HepG2 (cell line): ENCODE results near the gene AGXT. TPM values are rescaled to one million over a fixed set of nuclear protein-coding genes. Genes with fewer than 3 reads are reported as not detected.
A peak's percentile ranks its signal among the peaks of the same experiment; 100 is the strongest.

Experiments
- ATAC-seq: fragments of 200-7000 bp; cut with Tn5 transposase; 3 replicates; pipeline ENCODE4 v1.9.1; 2020; ENCODE audit warnings: mild to moderate bottlenecking, moderate library complexity
- BruUV-seq: library from RNA; stranded (reverse); fragments of 400-500 nt; replicated peaks from 2 replicates; lab custom pipeline; 2021; lab: Mats Ljungman, UMichigan
- CTCF ChIA-PET: fragments of 300-600 bp; formaldehyde crosslinking; extraction: SDS; loops from one replicate; lab custom pipeline; 2021; ENCODE audit warnings: low total read pairs, inconsistent platforms, low intra/inter-chr PET ratio; lab: Yijun Ruan, JAX
- POLR2A ChIA-PET: fragments of 350-600 bp; sonication (Branson Sonifier 250); formaldehyde crosslinking; loops from one replicate; lab custom pipeline; 2020; ENCODE audit warnings: antibody characterized with exemption, inconsistent platforms; lab: Yijun Ruan, JAX
- DNase-seq: peaks from one replicate; pipeline ENCODE4 v3.0.0-alpha.2; 2015; ENCODE audit warnings: low spot score
- FAIRE-seq: peaks from 3 replicates; lab custom pipeline; 2011; peaks lifted over from hg19 to GRCh38; lab: Jason Lieb, UNC
- H2AFZ ChIP-seq: one replicate; pipeline ENCODE4 v1.6.1; 2011; ENCODE audit warnings: low read length, inconsistent platforms
- H3K27ac ChIP-seq: fragments of 300-600 bp; 3 replicates; pipeline ENCODE4 v1.8.0; 2011; ENCODE audit warnings: mixed run types, mild to moderate bottlenecking, mixed read lengths, low read length, inconsistent platforms; ENCODE audit not compliant: insufficient read depth; ENCODE audit errors: extremely low read length
- H3K27me3 ChIP-seq, 2 experiments: fragments of 200-600 bp in 1 of 2; 2 replicates in 1 of 2; 3 replicates in 1 of 2; pipeline versions ENCODE4 v1.6.0 to v1.8.0; 2011; ENCODE audit warnings: low read length in 2 of 2, mild to moderate bottlenecking in 2 of 2, moderate library complexity in 2 of 2, inconsistent platforms in 1 of 2; ENCODE audit not compliant: insufficient read depth in 2 of 2, control insufficient read depth in 1 of 2
- H3K36me3 ChIP-seq, 2 experiments: fragments of 200-600 bp in 1 of 2; replicated peaks in 1 of 2; 2 replicates in 1 of 2; 3 replicates in 1 of 2; pipeline versions ENCODE4 v1.5.1 to v1.8.0; 2011; ENCODE audit warnings: low read length in 2 of 2, inconsistent platforms in 1 of 2; ENCODE audit not compliant: insufficient read depth in 2 of 2, control insufficient read depth in 1 of 2
- H3K4me1 ChIP-seq: 2 replicates; pipeline ENCODE4 v1.5.1; 2012; ENCODE audit warnings: low read length, inconsistent platforms; ENCODE audit not compliant: insufficient read depth
- H3K4me2 ChIP-seq: 2 replicates; pipeline ENCODE4 v1.6.0; 2011; ENCODE audit warnings: low read depth, low read length, inconsistent platforms
- H3K4me3 ChIP-seq, 3 experiments: fragments of 200-600 bp in 1 of 3; sonication (generic), shearing (Covaris generic) in 1 of 3; replicated peaks in 1 of 3; 2 replicates each; pipeline ENCODE4 v1.5.1; 2011 to 2016; ENCODE audit warnings: low read length in 3 of 3, inconsistent platforms in 2 of 3, low read depth in 2 of 3, mild to moderate bottlenecking in 2 of 3, control low read depth in 1 of 3, mixed read lengths in 1 of 3; ENCODE audit not compliant: insufficient read depth in 1 of 3
- H3K79me2 ChIP-seq: one replicate; pipeline ENCODE4 v1.6.1; 2011; ENCODE audit warnings: low read length, inconsistent platforms; ENCODE audit not compliant: insufficient read depth
- H3K9ac ChIP-seq: 2 replicates; pipeline ENCODE4 v1.6.0; 2011; ENCODE audit warnings: mild to moderate bottlenecking, low read depth, low read length, inconsistent platforms; ENCODE audit not compliant: insufficient read depth
- H3K9me3 ChIP-seq: 2 replicates; pipeline ENCODE4 v1.5.1; 2012; ENCODE audit warnings: mild to moderate bottlenecking, low read length
- H4K20me1 ChIP-seq: 2 replicates; pipeline ENCODE4 v1.6.0; 2011; ENCODE audit warnings: inconsistent platforms, mild to moderate bottlenecking, low read length, moderate library complexity; ENCODE audit not compliant: insufficient read depth
- CCDC6 ChIP-seq: sonication (generic); formaldehyde crosslinking; IDR thresholded peaks from 2 replicates; pipeline ENCODE4 v1.8.1; 2022; ENCODE audit warnings: mild to moderate bottlenecking, missing genetic modification reagents, moderate library complexity
- MTA3 ChIP-seq: sonication (generic); formaldehyde crosslinking; IDR thresholded peaks from 2 replicates; pipeline ENCODE4 v1.4.0; 2020; ENCODE audit warnings: missing genetic modification reagents
- NFIB ChIP-seq: sonication (generic); formaldehyde crosslinking; IDR thresholded peaks from 2 replicates; pipeline ENCODE4 v1.9.0; 2021; ENCODE audit warnings: missing genetic modification reagents, mild to moderate bottlenecking, borderline replicate concordance
- NONO ChIP-seq, 2 experiments: fragments of 450-650 bp in 1 of 2; sonication (generic) in 1 of 2; formaldehyde crosslinking in 1 of 2; IDR thresholded peaks in 1 of 2; conservative IDR thresholded peaks in 1 of 2; 2 replicates each; pipeline versions ENCODE4 v1.6.1 to v1.8.0; 2017 to 2022; ENCODE audit warnings: mild to moderate bottlenecking in 1 of 2, missing genetic modification reagents in 1 of 2, moderate library complexity in 1 of 2
- POLR2G ChIP-seq: fragments of 200-400 bp; formaldehyde crosslinking; IDR thresholded peaks from 2 replicates; pipeline ENCODE4 v1.6.1; 2018; ENCODE audit warnings: mild to moderate bottlenecking, low read depth, low read length, moderate library complexity
- ZBTB7A ChIP-seq: sonication (generic); formaldehyde crosslinking; IDR thresholded peaks from 2 replicates; pipeline ENCODE4 v1.8.0; 2022; ENCODE audit warnings: mild to moderate bottlenecking, missing genetic modification reagents
- ZNF235 ChIP-seq: sonication (generic); formaldehyde crosslinking; IDR thresholded peaks from 2 replicates; pipeline ENCODE4 v1.8.1; 2023; ENCODE audit warnings: mild to moderate bottlenecking, missing genetic modification reagents, borderline replicate concordance
- ZNF790 ChIP-seq: sonication (generic); formaldehyde crosslinking; IDR thresholded peaks from 2 replicates; pipeline ENCODE4 v1.8.0; 2022; ENCODE audit warnings: missing genetic modification reagents, mild to moderate bottlenecking, borderline replicate concordance
- ZNF891 ChIP-seq: sonication (generic); formaldehyde crosslinking; IDR thresholded peaks from 2 replicates; pipeline ENCODE4 v1.5.0; 2020; ENCODE audit warnings: mild to moderate bottlenecking, missing genetic modification reagents
- ZSCAN22 ChIP-seq: sonication (generic); formaldehyde crosslinking; IDR thresholded peaks from 2 replicates; pipeline ENCODE4 v1.4.0; 2020; ENCODE audit warnings: mild to moderate bottlenecking, missing genetic modification reagents
- WGBS: methylation state at CpG from one replicate; pipeline ENCODE4 v1.1.6; 2017; ENCODE audit warnings: low lambda C conversion rate; 5-methylcytosine and 5-hydroxymethylcytosine counted together
- in situ Hi-C: cut with HindIII; loops from 2 replicates; pipeline ENCODE4 v1.10.0; 2017; ENCODE audit warnings: low pct_unique_long_range_greater_than_20kb; ENCODE audit not compliant: extremely low pct_ligation_motif_present
- intact Hi-C: fragments of 100-400 bp; cut with micrococcal nuclease; formaldehyde crosslinking; loops from one replicate; pipeline ENCODE4 v1.10.0; 2022; ENCODE audit not compliant: unreplicated experiment
- polyA plus RNA-seq, 8 experiments: library from polyadenylated mRNA; depleted of rRNA in 3 of 8; stranded (reverse) in 7 of 8; unstranded in 1 of 8; fragments of >200 nt; fragmentation: Illumina TruSeq in 4 of 8; extraction: Trizol in 4 of 8; gene quantifications; 2 replicates each; pipeline versions ENCODE4 v1.2.1 to v1.2.3, GENCODE V29; 2011 to 2016; ENCODE audit warnings: low read depth in 4 of 8, missing spikeins in 1 of 8, mixed read lengths in 1 of 8; ENCODE audit not compliant: insufficient read depth in 1 of 8
- total RNA-seq, 5 experiments: library from RNA; depleted of rRNA; stranded (reverse); fragments of >200 nt; fragmentation: Illumina TruSeq; extraction: Trizol; gene quantifications; 2 replicates each; pipeline ENCODE4 v1.2.3, GENCODE V29; 2016; ENCODE audit warnings: low read depth in 1 of 5
- TF ChIP-seq, protein P1 (sequence below), 2 experiments: sonication (generic) in 1 of 2; formaldehyde crosslinking in 1 of 2; IDR thresholded peaks; 2 replicates each; pipeline versions ENCODE4 v1.4.0 to v1.6.1; 2018 to 2020; ENCODE audit warnings: missing genetic modification reagents in 2 of 2, borderline replicate concordance in 1 of 2, low read depth in 1 of 2, mild to moderate bottlenecking in 1 of 2, missing biosample characterization in 1 of 2
- TF ChIP-seq, protein P2 (sequence below): sonication (generic); formaldehyde crosslinking; IDR thresholded peaks from 2 replicates; pipeline ENCODE4 v1.4.0; 2020; ENCODE audit warnings: mild to moderate bottlenecking, missing genetic modification reagents
- TF ChIP-seq, protein P3 (sequence below): sonication (generic); formaldehyde crosslinking; IDR thresholded peaks from 2 replicates; pipeline ENCODE4 v1.5.0; 2020; ENCODE audit warnings: mild to moderate bottlenecking, missing genetic modification reagents
- TF ChIP-seq, protein P4 (sequence below): sonication (generic); formaldehyde crosslinking; IDR thresholded peaks from 2 replicates; pipeline ENCODE4 v1.8.1; 2023; ENCODE audit warnings: mild to moderate bottlenecking, missing genetic modification reagents

AGXT gene
- total and polyA plus RNA-seq, 2 of the 13 experiments (the other 11 are each of a cell fraction or from before 2014, with no cell fraction given), result 41.9 to 96.1 TPM

DNA sequence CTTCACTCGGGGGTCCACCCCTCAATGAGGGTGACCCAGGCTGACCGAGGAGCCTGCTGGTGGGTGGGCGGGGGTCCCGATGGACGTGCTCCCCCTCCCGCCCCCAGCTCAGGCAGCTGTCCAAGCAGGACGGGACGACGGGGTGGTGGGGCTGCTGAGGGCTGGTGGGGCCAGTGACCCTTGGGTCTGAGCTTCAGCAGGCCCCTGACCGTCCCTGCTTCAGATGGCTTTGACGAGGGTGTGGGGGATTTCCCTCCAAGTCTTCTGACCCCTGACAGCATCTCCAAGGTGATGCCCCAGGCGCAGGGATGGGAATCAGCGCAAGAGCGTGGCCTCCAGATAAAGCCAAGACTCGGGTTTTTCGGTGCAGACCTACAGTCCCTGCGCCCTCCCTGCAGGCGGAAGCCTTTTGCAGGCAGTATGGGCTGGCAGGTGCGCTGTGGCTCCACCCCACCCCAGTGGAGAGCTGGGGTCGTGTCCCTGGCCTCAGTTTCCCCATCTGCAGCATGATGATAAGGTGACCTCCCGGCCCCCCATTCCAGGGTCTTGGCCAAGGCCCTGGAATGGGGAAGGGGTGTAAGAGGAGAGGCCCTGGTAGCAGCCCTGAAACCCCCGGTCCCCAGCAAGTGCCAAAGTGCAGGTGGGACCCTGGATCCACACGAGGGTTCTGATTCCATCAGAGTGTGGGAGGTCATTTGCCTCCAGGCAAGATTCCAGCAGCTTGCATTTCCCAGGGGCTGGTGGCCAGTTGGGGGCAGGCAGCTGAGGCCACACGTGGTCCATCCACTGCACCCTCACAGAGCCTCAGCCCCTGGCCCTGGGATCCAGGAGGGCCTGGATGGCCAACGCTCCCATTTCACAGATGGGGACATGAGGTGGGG lies 46.3 kb downstream of the AGXT start:
- ChIA-PET POLR2A (interaction anchor here (0.8 to 3.0 kb wide), 6 partner anchors 38 to 77 kb away, joined by 3 to 16 read pairs (median 7); partner anchors contain the start of gene AGXT), CTCF (interaction anchor here (1.5 to 3.0 kb wide), 4 partner anchors 58 to 76 kb away, joined by 4 to 25 read pairs (median 18); no protein-coding TSS in a partner anchor)
- H3K27ac ChIP-seq, result no peak overlapping the region
- H3K79me2 ChIP-seq, result no peaks in the 10 kb centered on the region
- DNase-seq, result no peak
- H3K9me3 ChIP-seq, result no peaks in the 10 kb centered on the region
- no peak overlapping the region for H3K9ac ChIP-seq
- no peaks in the 10 kb centered on the region for H3K36me3 ChIP-seq
- H3K4me2 ChIP-seq, result peak overlapping the region; percentile 81; the same call in 1 of the 2 replicates
- peaks cover 40% of the 10 kb centered on the region for H3K4me1 ChIP-seq
- ATAC-seq, result peak; percentile 7
- H4K20me1 ChIP-seq, result no peaks in the 10 kb centered on the region
- FAIRE-seq, result no peak
- H3K27me3 ChIP-seq, result peaks cover 13 to 74% of the 10 kb centered on the region in 2 experiments; a peak in 4 of 5 replicates
- intact Hi-C loops, result loop anchor here (1.0 kb wide), 1 partner anchor 74 kb away; no protein-coding TSS in a partner anchor
- 50% methylated on average over 13 of the region's 25 CpGs for WGBS
- 0 out of 2 replicates have a peak, but pooled peaks have one; percentile 5 for TF ChIP-seq ZNF891
- TF ChIP-seq NFIB (CRISPR knock-in tag), result 0 out of 2 replicates have a peak, but pooled peaks have one; percentile 43
- TF ChIP-seq POLR2G, result no peak
- TF ChIP-seq ZNF235, result no peak
- TF ChIP-seq, protein P1, sequence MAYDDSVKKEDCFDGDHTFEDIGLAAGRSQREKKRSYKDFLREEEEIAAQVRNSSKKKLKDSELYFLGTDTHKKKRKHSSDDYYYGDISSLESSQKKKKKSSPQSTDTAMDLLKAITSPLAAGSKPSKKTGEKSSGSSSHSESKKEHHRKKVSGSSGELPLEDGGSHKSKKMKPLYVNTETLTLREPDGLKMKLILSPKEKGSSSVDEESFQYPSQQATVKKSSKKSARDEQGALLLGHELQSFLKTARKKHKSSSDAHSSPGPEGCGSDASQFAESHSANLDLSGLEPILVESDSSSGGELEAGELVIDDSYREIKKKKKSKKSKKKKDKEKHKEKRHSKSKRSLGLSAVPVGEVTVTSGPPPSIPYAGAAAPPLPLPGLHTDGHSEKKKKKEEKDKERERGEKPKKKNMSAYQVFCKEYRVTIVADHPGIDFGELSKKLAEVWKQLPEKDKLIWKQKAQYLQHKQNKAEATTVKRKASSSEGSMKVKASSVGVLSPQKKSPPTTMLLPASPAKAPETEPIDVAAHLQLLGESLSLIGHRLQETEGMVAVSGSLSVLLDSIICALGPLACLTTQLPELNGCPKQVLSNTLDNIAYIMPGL (CRISPR knock-in tag; IDR thresholded peaks at IDR 0.05; ENCODE audit: borderline replicate concordance in 1 of 2, low read depth in 1 of 2), result peak in 1 of 2 experiments; percentile 9; a peak in 1 of 4 replicates
- 0 out of 2 replicates have a peak, but pooled peaks have one; percentile 15 for TF ChIP-seq ZBTB7A (CRISPR knock-in tag)
- peak; percentile 99 for TF ChIP-seq ZSCAN22 (CRISPR knock-in tag)
- no peak for TF ChIP-seq MTA3
- TF ChIP-seq, protein P2, sequence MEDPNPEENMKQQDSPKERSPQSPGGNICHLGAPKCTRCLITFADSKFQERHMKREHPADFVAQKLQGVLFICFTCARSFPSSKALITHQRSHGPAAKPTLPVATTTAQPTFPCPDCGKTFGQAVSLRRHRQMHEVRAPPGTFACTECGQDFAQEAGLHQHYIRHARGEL (CRISPR knock-in tag), result 0 out of 2 replicates have a peak, but pooled peaks have one; percentile 20
- TF ChIP-seq ZNF790 (CRISPR knock-in tag), result no peak
- TF ChIP-seq, protein P3, sequence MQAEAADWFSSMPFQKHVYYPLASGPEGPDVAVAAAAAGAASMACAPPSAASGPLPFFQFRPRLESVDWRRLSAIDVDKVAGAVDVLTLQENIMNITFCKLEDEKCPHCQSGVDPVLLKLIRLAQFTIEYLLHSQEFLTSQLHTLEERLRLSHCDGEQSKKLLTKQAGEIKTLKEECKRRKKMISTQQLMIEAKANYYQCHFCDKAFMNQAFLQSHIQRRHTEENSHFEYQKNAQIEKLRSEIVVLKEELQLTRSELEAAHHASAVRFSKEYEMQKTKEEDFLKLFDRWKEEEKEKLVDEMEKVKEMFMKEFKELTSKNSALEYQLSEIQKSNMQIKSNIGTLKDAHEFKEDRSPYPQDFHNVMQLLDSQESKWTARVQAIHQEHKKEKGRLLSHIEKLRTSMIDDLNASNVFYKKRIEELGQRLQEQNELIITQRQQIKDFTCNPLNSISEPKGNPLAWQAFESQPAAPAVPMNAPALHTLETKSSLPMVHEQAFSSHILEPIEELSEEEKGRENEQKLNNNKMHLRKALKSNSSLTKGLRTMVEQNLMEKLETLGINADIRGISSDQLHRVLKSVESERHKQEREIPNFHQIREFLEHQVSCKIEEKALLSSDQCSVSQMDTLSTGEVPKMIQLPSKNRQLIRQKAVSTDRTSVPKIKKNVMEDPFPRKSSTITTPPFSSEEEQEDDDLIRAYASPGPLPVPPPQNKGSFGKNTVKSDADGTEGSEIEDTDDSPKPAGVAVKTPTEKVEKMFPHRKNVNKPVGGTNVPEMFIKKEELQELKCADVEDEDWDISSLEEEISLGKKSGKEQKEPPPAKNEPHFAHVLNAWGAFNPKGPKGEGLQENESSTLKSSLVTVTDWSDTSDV (CRISPR knock-in tag), result 0 out of 2 replicates have a peak, but pooled peaks have one; percentile 21
- no peak for TF ChIP-seq NONO (IDR thresholded peaks at IDR 0.05)
- TF ChIP-seq NONO (CRISPR knock-in tag; conservative IDR thresholded peaks at IDR 0.05), result 0 out of 2 replicates have a peak, but pooled peaks have one; percentile 8
- TF ChIP-seq CCDC6 (CRISPR knock-in tag), result 0 out of 2 replicates have a peak, but pooled peaks have one; percentile 10
- TF ChIP-seq, protein P4, sequence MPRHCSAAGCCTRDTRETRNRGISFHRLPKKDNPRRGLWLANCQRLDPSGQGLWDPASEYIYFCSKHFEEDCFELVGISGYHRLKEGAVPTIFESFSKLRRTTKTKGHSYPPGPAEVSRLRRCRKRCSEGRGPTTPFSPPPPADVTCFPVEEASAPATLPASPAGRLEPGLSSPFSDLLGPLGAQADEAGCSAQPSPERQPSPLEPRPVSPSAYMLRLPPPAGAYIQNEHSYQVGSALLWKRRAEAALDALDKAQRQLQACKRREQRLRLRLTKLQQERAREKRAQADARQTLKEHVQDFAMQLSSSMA (CRISPR knock-in tag), result no peak
- BruUV-seq, result no TSS peak
- H3K4me3 ChIP-seq, result peak overlapping the region in 1 of 3 experiments; percentile 68; a peak in 1 of 6 replicates
- H2AFZ ChIP-seq, result no peak overlapping the region
- in situ Hi-C loops, result loop anchor here (5.0 kb wide), 1 partner anchor 72 kb away; no protein-coding TSS in a partner anchor
